Endothelial cell (in vitro differentiated cells): Measurements from ENCODE around the gene DOK5. TPM values are rescaled to one million over a fixed set of nuclear protein-coding genes. Genes with fewer than 3 reads are reported as not detected.
"Not testable (repeated sequence)": the region's sequence is repeated elsewhere in the genome, so short reads cannot be mapped to it uniquely, and the experiment has no call there.

Experiments
- DNase-seq: peaks from one replicate; pipeline ENCODE4 v3.0.0; 2021; ENCODE audit warnings: low spot score
- H3K27ac Mint-ChIP-seq: one replicate; pipeline ENCODE4 v1.8.0; 2021; ENCODE audit warnings: mixed read lengths, inconsistent platforms; ENCODE audit not compliant: unreplicated experiment
- H3K27me3 Mint-ChIP-seq: one replicate; pipeline ENCODE4 v1.8.0; 2021; ENCODE audit warnings: mild to moderate bottlenecking, moderate library complexity, mixed read lengths, inconsistent platforms; ENCODE audit not compliant: unreplicated experiment
- H3K36me3 Mint-ChIP-seq: one replicate; pipeline ENCODE4 v1.8.0; 2021; ENCODE audit warnings: mild to moderate bottlenecking, low read depth, mixed read lengths, inconsistent platforms; ENCODE audit not compliant: unreplicated experiment
- H3K4me1 Mint-ChIP-seq: one replicate; pipeline ENCODE4 v1.8.0; 2021; ENCODE audit warnings: mild to moderate bottlenecking, mixed read lengths, inconsistent platforms; ENCODE audit not compliant: unreplicated experiment
- H3K4me3 Mint-ChIP-seq: one replicate; pipeline ENCODE4 v1.8.0; 2021; ENCODE audit warnings: mild to moderate bottlenecking, mixed read lengths, inconsistent platforms; ENCODE audit not compliant: unreplicated experiment
- H3K9me3 Mint-ChIP-seq: one replicate; pipeline ENCODE4 v1.8.0; 2021; ENCODE audit warnings: mixed read lengths, inconsistent platforms; ENCODE audit not compliant: unreplicated experiment
- total RNA-seq: library from RNA; stranded (reverse); fragmentation: NEBNext Ultra II Directional; extraction: Animal tissue kit (Norgen Biotek cat#: 25700); gene quantifications from one replicate; pipeline ENCODE4 v1.2.1, GENCODE V29; 2021; ENCODE audit not compliant: unreplicated experiment
- TF ChIP-seq, protein P1 (sequence below): fragments of 200-600 bp; sonication (generic); IDR thresholded peaks from one replicate; pipeline ENCODE4 v1.5.0; 2021; ENCODE audit warnings: antibody characterized with exemption; ENCODE audit not compliant: unreplicated experiment

The DOK5 gene
- total RNA-seq, 1 donor from 2014 or later = 0.26 TPM

- TF ChIP-seq, protein P1, sequence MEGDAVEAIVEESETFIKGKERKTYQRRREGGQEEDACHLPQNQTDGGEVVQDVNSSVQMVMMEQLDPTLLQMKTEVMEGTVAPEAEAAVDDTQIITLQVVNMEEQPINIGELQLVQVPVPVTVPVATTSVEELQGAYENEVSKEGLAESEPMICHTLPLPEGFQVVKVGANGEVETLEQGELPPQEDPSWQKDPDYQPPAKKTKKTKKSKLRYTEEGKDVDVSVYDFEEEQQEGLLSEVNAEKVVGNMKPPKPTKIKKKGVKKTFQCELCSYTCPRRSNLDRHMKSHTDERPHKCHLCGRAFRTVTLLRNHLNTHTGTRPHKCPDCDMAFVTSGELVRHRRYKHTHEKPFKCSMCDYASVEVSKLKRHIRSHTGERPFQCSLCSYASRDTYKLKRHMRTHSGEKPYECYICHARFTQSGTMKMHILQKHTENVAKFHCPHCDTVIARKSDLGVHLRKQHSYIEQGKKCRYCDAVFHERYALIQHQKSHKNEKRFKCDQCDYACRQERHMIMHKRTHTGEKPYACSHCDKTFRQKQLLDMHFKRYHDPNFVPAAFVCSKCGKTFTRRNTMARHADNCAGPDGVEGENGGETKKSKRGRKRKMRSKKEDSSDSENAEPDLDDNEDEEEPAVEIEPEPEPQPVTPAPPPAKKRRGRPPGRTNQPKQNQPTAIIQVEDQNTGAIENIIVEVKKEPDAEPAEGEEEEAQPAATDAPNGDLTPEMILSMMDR = no peak
- Mint-ChIP-seq H3K4me3 (no peak overlapping the region), H3K4me1 (peaks cover 6% of the 10 kb centered on the region), H3K27me3 (peaks cover 3% of the 10 kb centered on the region), H3K36me3 (no peaks in the 10 kb centered on the region), H3K27ac (no peak overlapping the region), H3K9me3 (no peaks in the 10 kb centered on the region)
- DNase-seq = no peak
These were observed 3.9 kb downstream of the DOK5 start for GRCh38 chr20:54479138-54479906.

GRCh38 chr20:54479937-54480336 is 4.5 kb downstream of the DOK5 start:
- not testable (repeated sequence) for H3K4me3 Mint-ChIP-seq, H3K36me3 Mint-ChIP-seq, DNase-seq, H3K27ac Mint-ChIP-seq, H3K4me1 Mint-ChIP-seq, H3K27me3 Mint-ChIP-seq, H3K9me3 Mint-ChIP-seq

- no peak overlapping the region for H3K27ac Mint-ChIP-seq
- peaks cover 3% of the 10 kb centered on the region for H3K27me3 Mint-ChIP-seq
- H3K4me1 Mint-ChIP-seq = peaks cover 5% of the 10 kb centered on the region
- H3K36me3 Mint-ChIP-seq = no peaks in the 10 kb centered on the region
- TF ChIP-seq, protein P1 = no peak
- no peaks in the 10 kb centered on the region for H3K9me3 Mint-ChIP-seq
- DNase-seq = no peak
- no peak overlapping the region for H3K4me3 Mint-ChIP-seq
These were observed 6.0 kb downstream of the DOK5 start for GRCh38 chr20:54481442-54481841.

DNA sequence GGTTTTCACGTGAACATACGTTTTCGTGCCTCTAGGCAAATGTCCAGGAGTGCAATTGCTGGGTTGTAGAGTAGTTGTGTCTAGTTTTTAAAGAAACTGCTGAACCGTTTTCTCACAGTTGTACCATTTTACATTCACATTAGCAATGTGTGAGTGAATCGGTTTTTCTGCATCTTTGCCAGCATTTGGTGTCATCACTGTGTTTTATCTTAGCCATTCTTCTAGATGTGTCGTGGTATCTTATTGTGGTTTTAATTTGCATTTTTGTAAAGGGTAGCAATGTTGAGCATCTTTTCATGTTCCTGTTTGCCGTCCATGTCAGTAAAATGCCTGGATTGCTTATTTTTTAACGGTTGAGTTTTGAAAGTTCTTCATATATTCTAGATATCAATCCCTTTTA is 10.2 kb downstream of the DOK5 start:
- TF ChIP-seq, protein P1 = no peak
- Mint-ChIP-seq H3K9me3 (no peaks in the 10 kb centered on the region), H3K27me3 (no peaks in the 10 kb centered on the region), H3K36me3 (no peaks in the 10 kb centered on the region), H3K4me1 (no peaks in the 10 kb centered on the region), H3K27ac (no peak overlapping the region), H3K4me3 (no peak overlapping the region)
- no peak for DNase-seq

GRCh38 chr20:54486585-54486984 is 11.2 kb downstream of the DOK5 start:
- DNase-seq = no peak
- Mint-ChIP-seq H3K4me3 (no peak overlapping the region), H3K27me3 (no peaks in the 10 kb centered on the region), H3K4me1 (no peaks in the 10 kb centered on the region), H3K9me3 (no peaks in the 10 kb centered on the region), H3K36me3 (no peaks in the 10 kb centered on the region), H3K27ac (no peak overlapping the region)
- TF ChIP-seq, protein P1 = no peak
